PC-9 (cell line): Measurements from ENCODE around the gene CABLES2. TPM values are rescaled to one million over a fixed set of nuclear protein-coding genes. Genes with fewer than 3 reads are reported as not detected.

Source experiments
- BruUV-seq: library from RNA; stranded (reverse); fragments of 400-500 nt; replicated peaks from 2 replicates; lab custom pipeline; 2021; lab: Mats Ljungman, UMichigan
- CTCF ChIA-PET: fragments of 300-600 bp; sonication (Branson Sonifier 250); formaldehyde crosslinking; loops from one replicate; lab custom pipeline; 2022; ENCODE audit warnings: antibody characterized with exemption; lab: Charles Lee
- POLR2A ChIA-PET: fragments of 300-600 bp; sonication (Branson Sonifier 250); formaldehyde crosslinking; loops from one replicate; lab custom pipeline; 2022; ENCODE audit warnings: antibody characterized with exemption; ENCODE audit not compliant: unreplicated experiment; lab: Charles Lee
- DNase-seq, 2 experiments: peaks; one replicate each; pipeline versions ENCODE4 v3.0.0 to v3.0.0-alpha.2; 2015 to 2022; ENCODE audit warnings: mixed read lengths in 1 of 2
- H2AFZ ChIP-seq: fragments of 200-600 bp; sonication (generic); 2 replicates; pipeline ENCODE4 v1.8.1; 2017; ENCODE audit warnings: antibody characterized with exemption
- H3F3A ChIP-seq: fragments of 200-600 bp; sonication (generic); 2 replicates; pipeline ENCODE4 v1.8.1; 2017; ENCODE audit warnings: antibody characterized with exemption, mild to moderate bottlenecking, low read depth; ENCODE audit not compliant: insufficient read depth
- H3K27ac ChIP-seq: fragments of 200-600 bp; sonication (generic); 2 replicates; pipeline ENCODE4 v1.6.1; 2016; ENCODE audit warnings: mixed run types
- H3K27me3 ChIP-seq: fragments of 200-600 bp; sonication (generic); 2 replicates; pipeline ENCODE4 v1.6.1; 2016; ENCODE audit warnings: low read depth, mixed run types; ENCODE audit not compliant: insufficient read depth
- H3K36me3 ChIP-seq: fragments of 200-600 bp; sonication (generic); 2 replicates; pipeline ENCODE4 v1.6.1; 2016; ENCODE audit warnings: low read depth, mixed run types
- H3K4me1 ChIP-seq: fragments of 200-600 bp; sonication (generic); replicated peaks from 2 replicates; pipeline ENCODE4 v1.6.1; 2016; ENCODE audit warnings: mixed run types; ENCODE audit not compliant: insufficient read depth
- H3K4me2 ChIP-seq: fragments of 200-600 bp; sonication (generic); 2 replicates; pipeline ENCODE4 v1.6.1; 2017; ENCODE audit warnings: mixed run types
- H3K4me3 ChIP-seq: fragments of 200-600 bp; sonication (generic); 2 replicates; pipeline ENCODE4 v1.6.1; 2016; ENCODE audit warnings: mixed run types
- H3K79me2 ChIP-seq: fragments of 200-600 bp; sonication (generic); 2 replicates; pipeline ENCODE4 v1.6.1; 2017; ENCODE audit warnings: low read depth, mixed run types
- H3K9me2 ChIP-seq: fragments of 200-600 bp; sonication (generic); 2 replicates; pipeline ENCODE4 v1.8.1; 2017; ENCODE audit warnings: mild to moderate bottlenecking; ENCODE audit not compliant: insufficient read depth
- H3K9me3 ChIP-seq: fragments of 200-600 bp; sonication (generic); 2 replicates; pipeline ENCODE4 v1.8.1; 2016; ENCODE audit warnings: low read depth; ENCODE audit not compliant: insufficient read depth
- H4K20me1 ChIP-seq: fragments of 200-600 bp; sonication (generic); 2 replicates; pipeline ENCODE4 v1.8.1; 2017; ENCODE audit not compliant: insufficient read depth
- CTCF ChIP-seq: fragments of 200-600 bp; sonication (generic); conservative IDR thresholded peaks from 2 replicates; pipeline ENCODE4 v1.6.1; 2017; ENCODE audit warnings: mixed run types, antibody characterized with exemption, mild to moderate bottlenecking, moderate library complexity
- EZH2 ChIP-seq: fragments of 200-600 bp; sonication (generic); IDR thresholded peaks from 2 replicates; pipeline ENCODE4 v1.8.0; 2017; ENCODE audit warnings: antibody characterized with exemption, low read depth
- intact Hi-C: fragments of 100-400 bp; cut with micrococcal nuclease; formaldehyde crosslinking; loops from one replicate; pipeline ENCODE4 v1.10.0; 2022; ENCODE audit not compliant: unreplicated experiment
- total RNA-seq: library from RNA; stranded (reverse); gene quantifications from 2 replicates; pipeline ENCODE4 v1.2.3, GENCODE V29; 2021

The CABLES2 gene
- total RNA-seq, 1 experiment from 2014 or later: 14.1 TPM

- DNase-seq: no peak
- Histone ChIP-seq H3K4me2 (no peak overlapping the region), H3F3A (peaks cover 29% of the 10 kb centered on the region), H3K9me2 (no peaks in the 10 kb centered on the region), H3K27me3 (no peaks in the 10 kb centered on the region), H2AFZ (no peak overlapping the region), H3K4me3 (no peak overlapping the region), H3K79me2 (peaks cover 18% of the 10 kb centered on the region), H3K4me1 (peaks cover 13% of the 10 kb centered on the region), H4K20me1 (peaks cover 36% of the 10 kb centered on the region), H3K36me3 (peaks cover 20% of the 10 kb centered on the region), H3K9me3 (no peaks in the 10 kb centered on the region), H3K27ac (no peak overlapping the region)
- CTCF ChIA-PET: no interaction called here
- no TSS peak for BruUV-seq
- no peak for TF ChIP-seq EZH2
- POLR2A ChIA-PET: no interaction called here
- intact Hi-C loops: no loop called here
Measured at GRCh38 chr20:62392621-62393334, 14.3 kb downstream of the CABLES2 start.

- no peak for DNase-seq
- Histone ChIP-seq H3K9me3 (no peaks in the 10 kb centered on the region), H3K4me1 (peaks cover 13% of the 10 kb centered on the region), H3K36me3 (peaks cover 22% of the 10 kb centered on the region), H3K27ac (no peak overlapping the region), H4K20me1 (peaks cover 39% of the 10 kb centered on the region), H3K79me2 (peaks cover 25% of the 10 kb centered on the region), H3K4me2 (no peak overlapping the region), H3K4me3 (no peak overlapping the region), H3K27me3 (no peaks in the 10 kb centered on the region), H3F3A (peaks cover 29% of the 10 kb centered on the region), H2AFZ (no peak overlapping the region), H3K9me2 (no peaks in the 10 kb centered on the region)
- ChIA-PET POLR2A (no interaction called here), CTCF (no interaction called here)
- BruUV-seq: no TSS peak
- no peak for TF ChIP-seq EZH2
- TF ChIP-seq CTCF: no peak
- intact Hi-C loops: no loop called here
Measured at GRCh38 chr20:62392077-62392418, 15.0 kb downstream of the CABLES2 start.

GRCh38 chr20:62391165-62392076 is 15.7 kb downstream of the CABLES2 start:
- Histone ChIP-seq H4K20me1 (peaks cover 39% of the 10 kb centered on the region), H3K9me3 (no peaks in the 10 kb centered on the region), H3K27me3 (no peaks in the 10 kb centered on the region), H3K4me1 (peaks cover 13% of the 10 kb centered on the region), H3K4me2 (no peak overlapping the region), H3K9me2 (no peaks in the 10 kb centered on the region), H3F3A (peaks cover 30% of the 10 kb centered on the region), H3K79me2 (peaks cover 31% of the 10 kb centered on the region), H3K36me3 (peaks cover 22% of the 10 kb centered on the region), H3K4me3 (no peak overlapping the region), H2AFZ (no peak overlapping the region), H3K27ac (no peak overlapping the region)
- no peak for DNase-seq
- BruUV-seq: no TSS peak
- POLR2A ChIA-PET: no interaction called here
- TF ChIP-seq EZH2: no peak
- no peak for TF ChIP-seq CTCF
- intact Hi-C loops: no loop called here
- CTCF ChIA-PET: no interaction called here
